Breast epithelium (tissue), 3 donors: Measurements from ENCODE around the gene SYAP1.

Experiments used
- CTCF ChIP-seq, 3 donors: fragments of 450-650 bp; IDR thresholded peaks; one replicate each; pipeline ENCODE4 v1.5.1; 2016 to 2017; ENCODE audit warnings: antibody characterized with exemption in 3 of 3, mild to moderate bottlenecking in 3 of 3, moderate library complexity in 3 of 3
- POLR2A ChIP-seq: fragments of 450-650 bp; IDR thresholded peaks from one replicate; pipeline ENCODE4 v1.6.1; 2016; ENCODE audit warnings: antibody characterized with exemption, mild to moderate bottlenecking, moderate library complexity

- TF ChIP-seq POLR2A (no peak), CTCF (IDR thresholded peaks at IDR 0.05) (no peak)
Measured at GRCh38 chrX:16783452-16783851, 64.0 kb downstream of the SYAP1 start.
